HG02840 (cell line): Measurements from ENCODE around the gene ADAMTS4.

Source experiments
- ATAC-seq: cut with Tn5 transposase; IDR thresholded peaks from one replicate; pipeline ENCODE4 v1.9.1; 2021; ENCODE audit warnings: mild to moderate bottlenecking, moderate library complexity, moderate number of reproducible peaks; ENCODE audit not compliant: unreplicated experiment, low FRiP score

The ADAMTS4 gene

GRCh38 chr1:161176468-161177111 is 22.3 kb downstream of the ADAMTS4 start:
- ATAC-seq: no peak

GRCh38 chr1:161175771-161176453 is 22.9 kb downstream of the ADAMTS4 start:
- no peak for ATAC-seq

GRCh38 chr1:161174911-161175310 is 23.9 kb downstream of the ADAMTS4 start:
- no peak for ATAC-seq

- ATAC-seq: no peak
Measured at GRCh38 chr1:161173711-161174110, 25.1 kb downstream of the ADAMTS4 start.

GRCh38 chr1:161172776-161173376 is 26.0 kb downstream of the ADAMTS4 start:
- ATAC-seq: no peak

DNA sequence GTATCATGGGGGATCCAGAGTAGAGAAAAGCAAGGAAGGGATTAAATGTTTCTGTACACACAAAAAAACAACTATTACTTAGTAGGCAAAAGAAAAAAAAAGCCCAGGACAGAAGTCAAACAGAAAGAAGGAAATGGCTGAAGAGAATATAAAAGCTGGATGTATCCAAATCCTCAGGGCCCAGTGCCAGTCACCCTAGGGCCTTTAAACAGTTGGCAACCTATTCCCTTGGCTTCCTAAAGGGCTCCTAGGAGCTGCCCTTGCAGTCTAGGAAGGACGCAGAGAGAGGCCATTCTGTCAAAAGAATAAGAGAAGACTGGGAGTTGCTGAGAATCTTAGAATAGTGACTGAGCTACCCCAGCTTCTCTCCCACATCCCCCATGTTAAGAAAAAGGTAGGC is 26.5 kb downstream of the ADAMTS4 start:
- no peak for ATAC-seq

GRCh38 chr1:161171696-161172095 is 27.2 kb downstream of the ADAMTS4 start:
- ATAC-seq: no peak

DNA sequence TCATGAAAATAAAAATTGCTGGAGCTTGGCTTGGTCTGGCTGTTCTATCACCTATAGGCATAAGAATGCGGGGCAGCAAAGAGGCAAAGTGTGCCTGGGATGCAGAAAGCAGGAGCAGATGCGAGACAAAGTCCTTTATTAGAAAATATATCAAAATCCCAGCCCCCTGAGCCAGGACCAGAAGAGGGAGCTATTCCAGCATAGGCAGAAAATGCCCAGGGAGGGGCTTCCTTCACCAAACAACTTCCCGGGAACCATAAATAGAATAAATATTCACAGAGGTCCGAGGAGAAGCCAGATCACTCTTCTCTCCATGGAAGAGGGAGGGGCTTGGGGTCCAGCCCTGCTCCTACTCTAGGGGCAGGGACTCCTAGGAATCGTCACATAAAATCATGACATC is 27.7 kb downstream of the ADAMTS4 start:
- no peak for ATAC-seq

- no peak for ATAC-seq
Measured at GRCh38 chr1:161168906-161169305, 29.9 kb downstream of the ADAMTS4 start.

- no peak for ATAC-seq
Measured at GRCh38 chr1:161166669-161167548, 31.9 kb downstream of the ADAMTS4 start.

DNA sequence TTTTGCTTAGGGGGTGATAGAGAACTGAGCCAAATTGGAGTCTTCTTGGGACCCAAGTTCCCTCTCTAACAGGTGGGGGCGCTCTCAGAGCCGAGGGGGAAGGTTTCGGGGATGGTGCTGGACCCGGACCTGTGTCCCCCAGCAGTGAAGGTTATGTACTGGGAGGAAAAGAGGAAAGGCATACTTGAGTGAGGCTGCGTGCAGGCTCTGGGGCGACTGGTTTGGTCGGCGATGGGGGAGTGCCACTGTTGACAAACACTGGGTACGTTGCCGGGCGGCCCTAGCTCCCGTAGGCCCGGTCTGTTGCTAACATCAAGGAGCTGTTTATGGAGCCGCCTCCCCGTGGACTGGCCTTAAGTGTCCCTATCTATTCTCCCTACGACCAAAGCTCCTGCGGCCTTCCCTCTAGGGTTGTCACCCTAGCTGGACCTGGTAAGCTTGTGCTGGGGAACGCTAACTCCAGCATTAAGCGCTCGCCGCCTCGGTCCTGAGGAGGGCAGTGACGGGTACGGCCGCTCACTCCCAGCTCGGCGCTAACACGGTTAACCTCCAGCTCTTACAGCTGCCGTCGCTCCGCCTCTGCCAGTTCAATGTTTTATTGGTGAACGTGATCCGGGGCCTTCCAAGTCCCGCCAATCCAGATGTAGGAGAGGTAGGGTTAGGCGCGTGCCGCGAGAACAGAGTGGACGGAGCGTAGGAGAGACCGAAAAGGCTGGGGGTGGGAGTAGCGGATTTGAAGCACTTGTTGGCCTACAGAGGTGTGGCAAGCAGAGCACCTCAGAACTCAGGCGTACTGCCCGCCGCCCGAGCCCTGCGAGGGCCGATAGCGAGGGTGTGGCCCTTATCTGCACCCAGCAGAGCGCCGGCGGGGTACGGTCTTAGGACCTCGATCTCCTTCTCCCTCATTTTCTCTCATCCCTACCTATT is 32.8 kb downstream of the ADAMTS4 start, which contains the start of gene PPOX:
Gene PPOX (plus strand): TSS at position 685 of the 927 bp plus-strand sequence. CDS start 422 bp downstream, outside the sequence.
- ATAC-seq: peak; percentile 94

DNA sequence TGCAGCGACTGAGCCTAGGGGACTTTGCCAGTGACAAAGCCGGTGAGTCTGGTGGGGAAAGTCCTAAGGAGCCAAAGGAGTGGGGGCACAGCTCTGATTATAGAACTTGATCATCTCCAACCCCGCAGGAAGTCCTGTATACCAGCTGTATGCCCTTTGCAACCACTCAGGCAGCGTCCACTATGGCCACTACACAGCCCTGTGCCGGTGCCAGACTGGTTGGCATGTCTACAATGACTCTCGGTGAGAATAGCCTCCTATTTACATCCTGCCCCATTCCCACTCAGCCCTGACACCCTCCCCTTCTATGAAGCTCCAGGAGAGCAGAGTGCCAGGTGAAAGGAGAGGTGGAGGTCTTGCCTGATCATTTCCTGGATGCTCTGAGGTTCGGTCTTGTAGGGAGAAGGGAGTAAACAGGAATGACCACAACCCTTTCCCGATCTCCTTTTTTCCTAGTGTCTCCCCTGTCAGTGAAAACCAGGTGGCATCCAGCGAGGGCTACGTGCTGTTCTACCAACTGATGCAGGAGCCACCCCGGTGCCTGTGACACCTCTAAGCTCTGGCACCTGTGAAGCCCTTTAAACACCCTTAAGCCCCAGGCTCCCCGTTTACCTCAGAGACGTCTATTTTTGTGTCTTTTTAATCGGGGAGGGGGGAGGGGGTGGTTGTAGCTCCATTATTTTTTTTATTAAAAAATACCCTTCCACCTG is 33.8 kb downstream of the ADAMTS4 start:
- ATAC-seq: no peak

DNA sequence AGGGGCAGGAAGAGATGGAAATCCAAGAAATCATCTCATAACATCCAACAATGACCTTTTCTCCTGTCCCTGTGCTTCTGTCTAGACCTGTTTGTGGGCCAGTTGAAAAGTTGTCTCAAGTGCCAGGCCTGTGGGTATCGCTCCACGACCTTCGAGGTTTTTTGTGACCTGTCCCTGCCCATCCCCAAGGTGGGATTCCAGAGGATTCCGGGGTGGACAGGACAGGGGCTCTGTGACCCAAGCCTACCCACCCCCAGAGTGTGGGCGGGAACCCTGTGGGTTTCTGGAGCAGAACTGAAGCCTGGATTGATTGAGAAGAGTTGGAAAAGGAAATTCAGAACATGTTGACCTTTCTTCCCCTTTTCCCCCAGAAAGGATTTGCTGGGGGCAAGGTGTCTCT is 35.1 kb downstream of the ADAMTS4 start:
- ATAC-seq: no peak

GRCh38 chr1:161162806-161163205 is 36.0 kb downstream of the ADAMTS4 start:
- no peak for ATAC-seq

DNA sequence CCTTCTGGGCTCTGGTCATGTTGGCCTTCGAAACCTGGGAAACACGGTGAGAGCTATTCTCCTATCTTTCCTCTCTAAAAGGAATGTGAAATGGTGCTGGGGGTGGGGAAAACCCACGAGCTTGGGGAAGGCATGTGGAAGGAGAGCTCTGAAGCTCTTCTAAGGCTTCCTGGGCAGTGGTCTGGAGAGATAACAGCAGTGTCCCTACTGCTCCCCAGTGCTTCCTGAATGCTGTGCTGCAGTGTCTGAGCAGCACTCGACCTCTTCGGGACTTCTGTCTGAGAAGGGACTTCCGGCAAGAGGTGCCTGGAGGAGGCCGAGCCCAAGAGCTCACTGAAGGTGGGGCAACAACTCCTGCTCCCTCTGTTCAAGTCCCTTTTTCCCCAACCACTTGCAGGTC is 36.8 kb downstream of the ADAMTS4 start:
- ATAC-seq: no peak

GRCh38 chr1:161161652-161162051 is 37.2 kb downstream of the ADAMTS4 start:
- no peak for ATAC-seq

DNA sequence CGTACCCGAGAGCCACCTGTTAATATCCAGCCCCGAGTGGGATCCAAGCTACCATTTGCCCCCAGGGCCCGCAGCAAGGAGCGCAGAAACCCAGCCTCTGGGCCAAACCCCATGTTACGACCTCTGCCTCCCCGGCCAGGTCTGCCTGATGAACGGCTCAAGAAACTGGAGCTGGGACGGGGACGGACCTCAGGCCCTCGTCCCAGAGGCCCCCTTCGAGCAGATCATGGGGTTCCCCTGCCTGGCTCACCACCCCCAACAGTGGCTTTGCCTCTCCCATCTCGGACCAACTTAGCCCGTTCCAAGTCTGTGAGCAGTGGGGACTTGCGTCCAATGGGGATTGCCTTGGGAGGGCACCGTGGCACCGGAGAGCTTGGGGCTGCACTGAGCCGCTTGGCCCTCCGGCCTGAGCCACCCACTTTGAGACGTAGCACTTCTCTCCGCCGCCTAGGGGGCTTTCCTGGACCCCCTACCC is 38.1 kb downstream of the ADAMTS4 start:
- ATAC-seq: no peak

DNA sequence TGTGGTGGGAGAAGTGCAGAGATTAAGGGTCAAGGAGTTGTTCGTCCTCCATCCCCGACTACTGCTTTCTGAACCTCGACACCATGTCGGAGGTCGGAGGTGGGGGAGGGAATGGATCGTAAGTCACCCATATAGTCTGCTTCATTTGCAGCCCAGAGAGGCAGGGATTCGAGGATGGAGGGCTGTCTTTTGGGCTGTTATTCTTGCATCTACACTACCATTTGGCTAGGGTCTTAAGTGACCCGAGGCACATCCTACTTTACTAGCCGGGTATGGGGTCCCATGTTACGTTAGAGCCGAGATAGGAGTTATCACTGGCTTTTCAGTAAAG is 39.0 kb downstream of the ADAMTS4 start:
- no peak for ATAC-seq
